B cell (primary cell): ENCODE results near the gene SMARCE1. TPM values are rescaled to one million over a fixed set of nuclear protein-coding genes. Genes with fewer than 3 reads are reported as not detected.

Source experiments
- ATAC-seq: fragments of 200-7000 bp; cut with Tn5 transposase; one replicate; pipeline ENCODE4 v1.10.0; 2021; ENCODE audit warnings: low read depth, mild to moderate bottlenecking, moderate number of reproducible peaks, moderate library complexity
- CTCF ChIA-PET: fragments of 350-600 bp; sonication (Branson Sonifier 250); formaldehyde crosslinking; loops from one replicate; lab custom pipeline; 2021; ENCODE audit warnings: antibody characterized with exemption, inconsistent platforms; lab: Charles Lee
- POLR2A ChIA-PET: fragments of 350-600 bp; sonication (Branson Sonifier 250); formaldehyde crosslinking; loops from one replicate; lab custom pipeline; 2021; ENCODE audit warnings: antibody characterized with exemption; lab: Charles Lee
- DNase-seq: peaks from one replicate; pipeline ENCODE4 v3.0.0; 2013
- H2AFZ ChIP-seq: 2 replicates; pipeline ENCODE4 v1.6.1; 2012; ENCODE audit warnings: mild to moderate bottlenecking, low read depth, low read length; ENCODE audit not compliant: insufficient read depth, poor library complexity, severe bottlenecking
- H3K27ac ChIP-seq, 2 donors: 1 replicate in 1 of 2; 2 replicates in 1 of 2; pipeline ENCODE4 v1.5.1; 2012 to 2013; ENCODE audit warnings: low read length in 2 of 2, mild to moderate bottlenecking in 2 of 2, moderate library complexity in 1 of 2
- H3K27me3 ChIP-seq, 4 experiments: fragments of 200-600 bp in 1 of 4; sonication (generic) in 1 of 4; replicated peaks in 1 of 4; 1 replicate in 2 of 4; 2 replicates in 2 of 4; pipeline versions ENCODE4 v1.6.1 to v1.7.0; 2013 to 2016; ENCODE audit warnings: low read length in 3 of 4, mild to moderate bottlenecking in 2 of 4, mixed read lengths in 1 of 4, moderate library complexity in 1 of 4; ENCODE audit not compliant: insufficient read depth in 4 of 4, control insufficient read depth in 3 of 4; ENCODE audit errors: control extremely low read depth in 1 of 4
- H3K36me3 ChIP-seq, 2 experiments: replicated peaks in 1 of 2; 1 replicate in 1 of 2; 2 replicates in 1 of 2; pipeline versions ENCODE4 v1.6.1 to v1.7.1; 2013; ENCODE audit warnings: low read length in 1 of 2; ENCODE audit not compliant: insufficient read depth in 2 of 2, control insufficient read depth in 1 of 2; ENCODE audit errors: control extremely low read depth in 1 of 2, extremely low read depth in 1 of 2
- H3K4me1 ChIP-seq, 2 donors: fragments of 200-600 bp in 1 of 2; sonication (generic) in 1 of 2; 1 replicate in 1 of 2; 2 replicates in 1 of 2; pipeline versions ENCODE4 v1.5.1 to v1.6.1; 2013 to 2017; ENCODE audit warnings: low read length in 2 of 2; ENCODE audit not compliant: control insufficient read depth in 2 of 2, insufficient read depth in 2 of 2
- H3K4me2 ChIP-seq: replicated peaks from 2 replicates; pipeline ENCODE3; 2012; ENCODE audit warnings: mild to moderate bottlenecking, low read depth, low read length; ENCODE audit not compliant: poor library complexity, severe bottlenecking
- H3K4me3 ChIP-seq, 5 experiments: fragments of 200-600 bp in 1 of 5; sonication (generic) in 1 of 5; 1 replicate in 3 of 5; 2 replicates in 2 of 5; pipeline versions ENCODE4 v1.5.1 to v1.7.0; 2011 to 2016; ENCODE audit warnings: low read length in 4 of 5, mild to moderate bottlenecking in 4 of 5, low read depth in 2 of 5, control low read depth in 1 of 5, moderate library complexity in 1 of 5; ENCODE audit not compliant: insufficient read depth in 1 of 5; ENCODE audit errors: control extremely low read depth in 1 of 5, extremely low read depth in 1 of 5
- H3K79me2 ChIP-seq: fragments of 200-600 bp; sonication (generic); one replicate; pipeline ENCODE4 v1.6.0; 2016; ENCODE audit warnings: low read length; ENCODE audit not compliant: control insufficient read depth, insufficient read depth
- H3K9ac ChIP-seq: fragments of 200-600 bp; sonication (generic); 2 replicates; pipeline ENCODE4 v1.6.1; 2017; ENCODE audit warnings: mild to moderate bottlenecking, low read length, moderate library complexity
- H3K9me3 ChIP-seq, 3 donors: one replicate each; pipeline versions ENCODE4 v1.6.1 to v1.7.1; 2013; ENCODE audit warnings: low read length in 2 of 3; ENCODE audit not compliant: control insufficient read depth in 2 of 3, insufficient read depth in 1 of 3; ENCODE audit errors: control extremely low read depth in 1 of 3
- H4K20me1 ChIP-seq: 2 replicates; pipeline ENCODE4 v1.6.0; 2012; ENCODE audit warnings: mild to moderate bottlenecking, low read length; ENCODE audit not compliant: insufficient read depth, control insufficient read depth, poor library complexity, severe bottlenecking
- H3K27ac Mint-ChIP-seq: one replicate; pipeline ENCODE4 v1.8.0; 2021; ENCODE audit warnings: mixed read lengths
- H3K27me3 Mint-ChIP-seq: one replicate; pipeline ENCODE4 v1.8.0; 2021; ENCODE audit warnings: mixed read lengths
- H3K4me1 Mint-ChIP-seq: one replicate; pipeline ENCODE4 v1.8.0; 2021; ENCODE audit warnings: mixed read lengths
- H3K4me3 Mint-ChIP-seq: one replicate; pipeline ENCODE4 v1.8.0; 2021; ENCODE audit warnings: mixed read lengths
- H3K9me3 Mint-ChIP-seq: one replicate; pipeline ENCODE4 v1.8.0; 2022; ENCODE audit warnings: mixed read lengths; ENCODE audit not compliant: insufficient read depth
- CTCF ChIP-seq: fragments of 200-600 bp; IDR thresholded peaks from one replicate; pipeline ENCODE4 v1.8.0; 2022; ENCODE audit warnings: antibody characterized with exemption, mild to moderate bottlenecking
- EZH2 ChIP-seq: IDR thresholded peaks from 2 replicates; pipeline ENCODE4 v1.6.1; 2012; ENCODE audit warnings: borderline replicate concordance, low read depth, mild to moderate bottlenecking, moderate library complexity, low read length; ENCODE audit not compliant: insufficient read depth, poor library complexity, severe bottlenecking
- WGBS: methylation state at CpG from one replicate; pipeline ENCODE4 v1.1.5; 2013; ENCODE audit warnings: missing lambda C conversion rate; ENCODE audit not compliant: insufficient coverage; 5-methylcytosine and 5-hydroxymethylcytosine counted together
- intact Hi-C: fragments of 100-400 bp; cut with micrococcal nuclease; formaldehyde crosslinking; loops from one replicate; pipeline ENCODE4 v1.10.0; 2022
- polyA plus RNA-seq: library from polyadenylated mRNA; depleted of rRNA; stranded (reverse); fragments of >200 nt; gene quantifications from 2 replicates; pipeline ENCODE4 v1.2.3, GENCODE V29; 2012
- total RNA-seq, 2 donors: library from RNA; stranded (reverse); fragments of 120-200 nt in 1 of 2; gene quantifications; 1 replicate in 1 of 2; 2 replicates in 1 of 2; pipeline versions ENCODE4 v1.2.3 to v1.2.4, GENCODE V29; 2013 to 2022

Gene SMARCE1
- total and polyA plus RNA-seq, 2 donors (not counting 1 experiment from before 2014, with no cell fraction given), result 19.9 to 128 TPM

- Histone ChIP-seq H3K27me3 (peaks cover 0 to 24% (median 14%) of the 10 kb centered on the region in 4 experiments), H3K9me3 (peaks cover 0 to 1% (median 0%) of the 10 kb centered on the region in 3 donors), H3K4me2 (no peak overlapping the region), H4K20me1 (no peaks in the 10 kb centered on the region), H3K79me2 (no peaks in the 10 kb centered on the region), H3K9ac (no peak overlapping the region), H3K4me1 (no peaks in the 10 kb centered on the region), H3K4me3 (no peak overlapping the region), H3K27ac (no peak overlapping the region), H2AFZ (no peak overlapping the region), H3K36me3 (no peaks in the 10 kb centered on the region)
- intact Hi-C loops, result no loop called here
- H3K4me3 Mint-ChIP-seq, result no peak overlapping the region
- peaks cover 71% of the 10 kb centered on the region for H3K27me3 Mint-ChIP-seq
- ATAC-seq (no peak), DNase-seq (no peak)
- H3K9me3 Mint-ChIP-seq, result no peaks in the 10 kb centered on the region
- H3K27ac Mint-ChIP-seq, result no peak overlapping the region
- POLR2A ChIA-PET, result no interaction called here
- no peaks in the 10 kb centered on the region for H3K4me1 Mint-ChIP-seq
- no CpG with 5 or more reads among the region's 2 CpGs for WGBS
- CTCF ChIA-PET, result interaction anchor here (1.3 kb wide), 1 partner anchor 985 kb away, joined by 3 read pairs; no protein-coding TSS in a partner anchor
- no peak for TF ChIP-seq EZH2
- TF ChIP-seq CTCF, result no peak
Observed at GRCh38 chr17:40679523-40679907, 31.9 kb upstream of the SMARCE1 start.

- ATAC-seq, result no peak
- H3K4me3 Mint-ChIP-seq, result no peak overlapping the region
- H3K4me3 ChIP-seq, result no peak overlapping the region
- CTCF ChIA-PET, result interaction anchor here (1.3 kb wide), 1 partner anchor 986 kb away, joined by 3 read pairs; no protein-coding TSS in a partner anchor
- H3K27ac ChIP-seq, result no peak overlapping the region
- intact Hi-C loops, result no loop called here
- no peaks in the 10 kb centered on the region for H3K4me1 Mint-ChIP-seq
- H3K27me3 Mint-ChIP-seq, result peaks cover 72% of the 10 kb centered on the region
- WGBS, result no CpG with 5 or more reads among the region's 4 CpGs
- H3K9me3 Mint-ChIP-seq, result no peaks in the 10 kb centered on the region
- H3K9ac ChIP-seq, result no peak overlapping the region
- no peak overlapping the region for H2AFZ ChIP-seq
- H3K27ac Mint-ChIP-seq, result no peak overlapping the region
- no peaks in the 10 kb centered on the region for H3K36me3 ChIP-seq
- no peaks in the 10 kb centered on the region for H4K20me1 ChIP-seq
- TF ChIP-seq EZH2 (no peak), CTCF (no peak)
- H3K27me3 ChIP-seq, result peaks cover 0 to 24% (median 14%) of the 10 kb centered on the region in 4 experiments
- POLR2A ChIA-PET, result no interaction called here
- H3K9me3 ChIP-seq, result peaks cover 0 to 1% (median 0%) of the 10 kb centered on the region in 3 donors
- DNase-seq, result no peak
- no peaks in the 10 kb centered on the region for H3K4me1 ChIP-seq
- H3K79me2 ChIP-seq, result no peaks in the 10 kb centered on the region
- H3K4me2 ChIP-seq, result no peak overlapping the region
Observed at GRCh38 chr17:40678902-40679522, 31.4 kb upstream of the SMARCE1 start.
